ENCODE results near the gene SPDYE2.
"Not testable (repeated sequence)": the region's sequence is repeated elsewhere in the genome, so short reads cannot be mapped to it uniquely, and the experiment has no call there.

Gene SPDYE2

DNA sequence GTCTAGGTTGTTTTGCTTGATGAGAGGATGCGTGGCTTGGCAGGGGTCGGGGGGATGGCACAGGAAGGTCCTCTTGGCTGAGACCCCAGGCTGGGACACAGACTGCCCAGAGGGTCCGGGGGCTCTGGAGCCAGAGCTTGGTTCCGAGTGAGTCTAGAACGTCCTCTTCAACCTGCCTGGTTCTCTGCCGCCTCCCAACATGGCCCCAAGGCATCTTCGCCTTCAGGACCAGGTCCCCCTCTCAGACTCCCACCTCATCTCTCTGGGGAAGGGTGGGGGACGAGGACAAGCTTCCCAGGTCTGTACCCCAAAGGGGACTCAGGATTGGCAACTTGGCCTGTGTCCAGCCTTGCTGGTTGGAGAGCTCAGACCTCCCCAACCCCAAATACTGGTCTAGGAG lies 8.9 kb upstream of the SPDYE2 start:
- DNase-seq = not testable (repeated sequence)

GRCh38 chr7:102542771-102543170 lies 8.3 kb upstream of the SPDYE2 start:
- DNase-seq = not testable (repeated sequence)

DNA sequence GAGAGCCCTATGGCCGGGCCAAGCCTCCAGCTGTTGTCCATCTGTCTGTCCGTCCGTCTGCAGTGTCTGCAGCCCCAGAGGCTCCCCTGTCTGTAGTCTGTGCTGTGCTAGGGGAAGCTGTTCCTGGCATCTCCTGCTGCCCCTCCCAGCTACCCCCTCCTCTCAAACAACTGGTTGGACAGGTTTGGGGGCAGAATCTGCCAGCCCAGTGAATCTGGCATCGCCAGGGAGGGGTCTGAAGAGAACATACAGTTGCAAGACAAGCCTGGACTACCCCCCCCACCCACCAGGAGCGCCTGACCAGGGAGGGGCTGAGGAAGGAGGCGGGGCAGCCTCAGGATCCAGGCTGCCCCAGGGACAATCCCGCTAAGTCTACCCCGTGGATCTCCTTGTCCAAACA lies 7.4 kb upstream of the SPDYE2 start, which contains the start of gene UPK3BL2:
Gene UPK3BL2, minus strand, starts transcription at position 101 of the 400 bp plus-strand sequence. Its CDS starts 60 bp downstream, at position 41.
- DNase-seq = not testable (repeated sequence)

- not testable (repeated sequence) for DNase-seq
Observed at GRCh38 chr7:102544372-102544771, 6.7 kb upstream of the SPDYE2 start.

- DNase-seq = not testable (repeated sequence)
Observed at GRCh38 chr7:102545288-102545687, 5.7 kb upstream of the SPDYE2 start.

DNA sequence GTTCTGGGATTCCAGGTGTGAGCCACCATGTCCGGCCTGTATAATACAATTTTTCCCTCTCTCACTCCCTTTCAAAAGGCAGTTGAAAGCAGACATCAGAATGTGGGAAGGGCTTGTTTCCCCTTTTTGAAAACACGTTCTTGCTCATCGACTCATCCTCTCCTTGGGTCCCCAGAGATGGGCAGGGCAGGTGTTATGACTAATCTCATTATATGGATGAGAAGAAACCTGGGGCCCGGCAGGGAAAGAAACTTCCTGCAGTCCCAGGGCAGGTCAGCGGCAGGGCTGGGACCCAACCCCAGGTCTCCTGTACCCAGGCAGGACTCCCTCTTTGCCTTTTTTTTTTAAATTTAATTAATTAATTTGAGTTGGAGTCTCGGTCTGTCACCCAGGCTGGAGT lies 4.7 kb upstream of the SPDYE2 start:
- not testable (repeated sequence) for DNase-seq

DNA sequence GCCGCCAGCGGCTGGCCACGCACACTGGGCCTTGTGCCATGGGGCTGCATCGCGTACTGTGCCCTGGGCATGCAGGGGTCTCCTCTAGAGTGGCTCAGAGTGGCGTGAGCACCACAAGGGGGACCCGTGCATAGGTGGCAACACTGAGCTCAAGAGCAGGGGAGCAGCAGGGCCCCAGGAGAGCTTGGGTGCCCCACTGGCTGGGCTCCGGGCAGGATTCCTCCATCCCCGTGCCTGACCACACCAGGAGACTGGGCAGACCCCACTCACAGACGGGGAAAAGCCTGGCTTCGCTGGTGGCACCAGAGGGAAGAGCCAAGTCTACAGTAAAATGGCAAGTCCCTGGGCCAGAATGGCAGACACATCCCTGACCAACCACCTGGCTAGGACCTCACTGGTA lies 17.6 kb downstream of the SPDYE2 start:
- not testable (repeated sequence) for DNase-seq

DNA sequence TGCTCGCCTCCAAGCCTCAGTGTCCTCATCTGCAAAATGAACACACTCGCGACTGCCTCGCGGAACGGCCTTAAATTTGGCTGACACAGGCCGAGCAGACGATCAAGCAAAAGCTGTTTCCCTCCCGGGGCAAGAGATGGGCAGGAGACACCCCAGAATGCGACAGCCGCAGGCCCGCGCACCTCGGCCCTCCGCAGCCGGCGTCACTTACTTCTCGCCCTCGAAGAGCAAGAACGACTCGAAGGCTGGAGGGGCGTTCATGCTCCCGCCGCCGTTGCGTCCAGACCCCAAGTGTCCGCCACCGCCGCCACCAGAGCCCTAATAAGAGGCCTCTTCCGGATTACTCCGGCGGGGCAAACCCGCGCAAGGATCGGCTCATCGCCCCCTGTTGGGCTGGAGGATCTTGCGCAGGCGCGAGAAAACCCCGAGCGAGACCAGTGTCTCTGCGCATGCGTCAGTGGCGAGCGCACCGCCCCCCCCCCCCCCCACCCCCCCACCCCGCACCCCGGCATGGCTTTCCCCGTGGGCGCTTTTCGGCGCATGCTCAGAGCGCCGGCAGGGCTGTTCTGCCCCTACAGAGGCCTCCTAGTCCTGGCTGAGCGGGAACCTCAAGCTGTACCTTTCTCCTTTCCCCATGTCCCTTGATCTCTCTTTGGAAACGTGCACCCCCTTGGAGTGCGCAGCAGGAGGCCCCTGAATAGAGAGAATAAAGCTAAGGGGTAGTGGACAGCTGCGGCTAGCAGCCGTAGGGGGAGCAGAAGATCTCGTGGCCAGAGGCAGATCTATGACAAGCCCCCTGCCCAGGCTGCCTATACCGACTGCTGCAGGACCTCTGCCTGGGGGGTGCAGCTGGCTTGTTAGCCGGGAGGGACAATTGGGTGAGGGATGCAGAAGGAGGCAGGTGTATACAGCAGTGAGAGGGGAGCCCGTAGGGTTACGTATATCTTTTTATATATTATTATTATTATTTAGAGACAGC lies 21.5 kb downstream of the SPDYE2 start, which contains the start of gene POLR2J3:
Gene POLR2J3, minus strand, starts transcription at position 323 of the 979 bp plus-strand sequence. Its CDS starts 62 bp downstream, at position 261.
- not testable (repeated sequence) for DNase-seq

- DNase-seq = not testable (repeated sequence)
Observed at GRCh38 chr7:102574607-102575006, 23.6 kb downstream of the SPDYE2 start.

GRCh38 chr7:102576363-102576762 lies 25.3 kb downstream of the SPDYE2 start:
- not testable (repeated sequence) for DNase-seq

- DNase-seq = not testable (repeated sequence)
Observed at GRCh38 chr7:102577315-102578240, 26.6 kb downstream of the SPDYE2 start.

DNA sequence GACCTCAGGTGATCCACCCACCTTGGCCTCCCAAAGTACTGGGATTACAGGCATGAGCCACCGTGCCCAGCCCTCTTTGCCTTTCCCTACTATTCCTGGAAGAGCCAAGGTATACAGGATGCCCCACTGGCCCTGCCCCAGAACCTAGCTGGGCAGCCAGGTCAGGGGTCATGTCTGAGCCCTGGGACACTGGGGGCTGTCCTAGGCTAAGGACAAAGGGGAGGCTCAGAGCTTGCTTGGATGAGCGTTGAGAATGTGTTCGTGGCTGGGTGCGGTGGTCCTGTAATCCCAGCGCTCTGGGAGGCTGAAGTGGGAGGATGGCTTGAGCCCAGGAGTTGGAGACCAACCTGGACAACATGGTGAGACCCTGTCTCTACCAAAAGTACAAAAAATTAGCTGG lies 27.5 kb downstream of the SPDYE2 start:
- not testable (repeated sequence) for DNase-seq

DNA sequence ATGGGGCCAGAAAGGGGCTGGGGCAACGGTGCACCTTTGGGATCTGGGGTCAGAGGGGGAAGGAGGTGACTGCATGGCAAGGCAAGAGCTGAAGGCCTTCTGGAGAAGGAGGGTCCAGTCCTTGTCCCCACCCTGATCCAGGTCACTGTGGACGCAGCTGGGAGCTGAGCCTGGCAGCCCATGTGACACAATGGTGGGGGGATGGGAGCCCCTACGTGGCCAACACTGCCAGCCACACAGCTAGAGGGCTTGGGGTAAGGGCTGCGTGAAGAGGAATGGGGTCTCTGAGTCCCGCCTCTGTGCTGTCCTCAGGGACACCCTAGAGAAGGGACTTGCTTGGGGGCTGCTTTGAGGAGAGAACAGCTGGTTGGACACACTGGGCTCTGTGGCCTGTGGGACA lies 30.7 kb downstream of the SPDYE2 start:
- DNase-seq = not testable (repeated sequence)

DNA sequence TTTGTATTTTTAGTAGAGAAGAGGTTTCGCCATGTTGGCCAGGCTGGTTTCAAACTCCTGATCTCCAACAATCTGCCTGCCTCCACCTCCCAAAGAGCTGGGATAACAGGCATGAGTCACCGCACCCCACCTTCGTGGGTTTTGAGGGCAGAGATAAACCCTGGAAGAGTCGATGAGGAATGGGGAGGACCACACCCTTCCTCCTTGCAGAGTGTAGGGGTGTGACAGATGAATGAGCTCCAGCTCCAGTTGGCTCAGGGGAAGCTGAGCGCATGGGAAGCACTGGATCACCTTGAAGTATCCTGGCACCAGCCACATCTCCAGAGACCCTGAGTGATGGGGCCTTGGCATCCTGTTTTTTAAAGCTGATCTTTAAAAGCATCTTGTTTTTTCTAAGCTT lies 32.5 kb downstream of the SPDYE2 start:
- DNase-seq = not testable (repeated sequence)

GRCh38 chr7:102589857-102590256 lies 38.8 kb downstream of the SPDYE2 start:
- not testable (repeated sequence) for DNase-seq

GRCh38 chr7:102592477-102593019 lies 41.5 kb downstream of the SPDYE2 start:
- DNase-seq = not testable (repeated sequence)

GRCh38 chr7:102593637-102594334 lies 42.8 kb downstream of the SPDYE2 start:
- DNase-seq = not testable (repeated sequence)

DNA sequence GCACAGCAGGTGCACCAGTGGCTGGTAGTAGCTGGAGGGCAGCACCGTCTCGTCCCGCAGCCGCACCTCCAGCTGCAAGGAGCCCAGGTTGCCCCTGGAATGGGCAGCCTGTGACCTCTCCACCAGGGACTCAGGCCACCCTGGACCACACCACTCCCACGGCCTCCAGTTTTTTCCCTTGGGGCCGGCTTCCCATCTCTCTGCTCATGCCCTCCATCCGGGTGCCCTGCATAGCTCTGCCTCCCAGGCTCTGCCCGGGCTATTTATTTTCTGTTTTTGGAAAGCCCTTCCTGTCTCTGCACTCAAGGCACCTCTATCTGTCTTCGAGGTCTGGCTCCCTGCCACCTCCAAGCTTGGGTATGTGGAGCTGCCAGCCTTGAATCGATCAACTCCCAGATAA lies 45.0 kb downstream of the SPDYE2 start:
- DNase-seq = not testable (repeated sequence)

DNA sequence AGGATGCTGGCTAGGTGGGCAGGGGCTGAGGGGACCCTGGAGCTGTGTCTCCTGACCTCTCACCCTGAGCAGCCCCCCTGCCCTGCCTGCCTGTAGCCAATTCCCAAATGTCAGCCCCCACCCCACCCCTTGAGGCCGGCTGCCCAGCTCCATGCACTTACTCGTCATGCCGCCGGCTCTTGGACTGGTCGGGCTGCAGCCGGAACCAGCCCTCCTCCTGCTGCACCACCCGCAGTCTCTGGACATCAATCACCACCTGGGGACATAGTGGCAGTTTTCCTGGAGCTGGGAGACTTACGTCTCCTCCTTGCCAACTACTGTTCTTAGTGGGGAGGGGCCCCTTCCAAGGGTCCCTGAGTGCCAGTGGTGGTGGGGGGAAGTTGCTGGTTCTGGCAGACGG lies 48.7 kb downstream of the SPDYE2 start:
- DNase-seq = not testable (repeated sequence)

DNA sequence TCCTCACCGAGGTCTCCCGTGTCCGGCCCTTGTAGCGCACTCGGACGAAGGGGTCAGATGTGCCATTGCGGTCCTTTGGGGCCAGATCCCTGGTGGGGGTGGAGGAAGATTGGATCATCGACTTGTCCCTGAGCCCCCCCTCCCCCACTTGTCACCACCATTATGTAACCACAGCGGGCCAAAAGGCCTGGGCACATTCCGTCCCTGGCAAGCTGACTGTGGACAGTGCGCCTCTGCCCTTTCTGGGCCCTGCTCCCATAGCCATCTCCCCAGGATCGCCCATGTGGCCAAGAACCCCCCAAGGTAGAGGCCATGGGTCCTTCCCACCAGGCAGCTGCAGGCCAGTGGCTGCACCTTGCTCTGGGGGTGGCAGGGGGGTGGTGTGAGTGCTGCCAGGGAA lies 51.3 kb downstream of the SPDYE2 start:
- not testable (repeated sequence) for DNase-seq

DNA sequence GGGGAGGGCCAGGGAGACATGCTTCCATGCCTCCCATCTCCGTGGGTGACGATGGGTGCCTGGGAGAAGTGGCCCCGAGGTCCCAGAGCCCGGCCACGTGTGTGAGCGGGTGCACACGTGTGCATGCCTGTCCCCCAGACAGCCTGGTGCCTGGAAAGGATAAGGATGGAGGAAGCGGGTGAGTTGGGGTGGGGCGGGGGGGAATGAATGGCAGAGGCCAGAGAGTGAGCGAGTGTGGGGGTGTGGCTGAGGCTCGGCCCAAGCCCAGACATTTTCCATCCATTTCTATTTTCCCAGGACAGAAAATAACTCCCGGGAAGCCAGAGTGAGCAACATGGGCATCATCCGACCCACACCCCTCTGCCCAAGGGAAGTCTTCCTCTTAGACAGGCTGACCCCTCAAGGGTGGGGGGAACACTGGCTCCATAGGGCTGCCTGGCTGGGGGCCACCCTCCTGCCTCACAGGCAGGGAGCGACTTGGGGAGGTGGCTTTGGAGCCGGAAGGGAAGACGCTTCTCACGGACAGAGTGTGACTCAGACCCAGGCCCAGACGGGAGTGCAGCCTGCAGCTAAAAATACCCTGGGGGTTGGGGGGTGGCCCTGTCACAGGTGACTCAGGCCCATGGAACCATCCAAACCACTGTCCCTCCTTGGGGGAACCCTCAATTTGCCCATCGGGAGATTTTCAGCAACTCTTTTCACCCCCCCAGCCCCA lies 53.6 kb downstream of the SPDYE2 start:
- not testable (repeated sequence) for DNase-seq

All from DMS79 (cell line).